ENCODE data around the gene NTHL1.

The NTHL1 gene

DNA sequence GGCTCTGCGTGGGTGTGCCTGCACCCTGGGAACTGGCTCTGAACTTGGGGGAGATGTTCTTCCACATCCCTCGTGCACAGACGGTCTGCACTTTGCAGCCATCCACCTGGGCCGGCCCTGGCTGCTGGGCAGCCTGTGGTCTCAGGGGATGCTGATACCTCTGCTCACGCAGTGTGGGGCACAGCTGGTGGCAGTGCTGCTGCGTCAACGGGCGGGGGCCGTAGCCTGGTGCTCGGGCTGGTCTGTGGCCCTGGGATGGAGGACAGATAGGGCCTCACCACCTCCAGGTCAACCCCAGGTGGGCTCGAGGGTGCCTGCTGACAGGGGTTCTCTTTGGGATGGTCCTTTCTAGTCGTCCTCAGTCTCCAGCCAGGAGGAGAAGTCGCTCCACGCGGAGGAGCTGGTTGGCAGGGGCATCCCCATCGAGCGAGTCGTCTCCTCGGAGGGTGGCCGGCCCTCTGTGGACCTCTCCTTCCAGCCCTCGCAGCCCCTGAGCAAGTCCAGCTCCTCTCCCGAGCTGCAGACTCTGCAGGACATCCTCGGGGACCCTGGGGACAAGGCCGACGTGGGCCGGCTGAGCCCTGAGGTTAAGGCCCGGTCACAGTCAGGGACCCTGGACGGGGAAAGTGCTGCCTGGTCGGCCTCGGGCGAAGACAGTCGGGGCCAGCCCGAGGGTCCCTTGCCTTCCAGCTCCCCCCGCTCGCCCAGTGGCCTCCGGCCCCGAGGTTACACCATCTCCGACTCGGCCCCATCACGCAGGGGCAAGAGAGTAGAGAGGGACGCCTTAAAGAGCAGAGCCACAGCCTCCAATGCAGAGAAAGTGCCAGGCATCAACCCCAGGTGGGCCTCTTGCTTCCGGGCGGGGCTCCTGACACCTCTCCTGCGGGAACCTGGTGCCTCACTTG is 36.5 kb upstream of the NTHL1 start:
- DNase-seq = no peak

DNA sequence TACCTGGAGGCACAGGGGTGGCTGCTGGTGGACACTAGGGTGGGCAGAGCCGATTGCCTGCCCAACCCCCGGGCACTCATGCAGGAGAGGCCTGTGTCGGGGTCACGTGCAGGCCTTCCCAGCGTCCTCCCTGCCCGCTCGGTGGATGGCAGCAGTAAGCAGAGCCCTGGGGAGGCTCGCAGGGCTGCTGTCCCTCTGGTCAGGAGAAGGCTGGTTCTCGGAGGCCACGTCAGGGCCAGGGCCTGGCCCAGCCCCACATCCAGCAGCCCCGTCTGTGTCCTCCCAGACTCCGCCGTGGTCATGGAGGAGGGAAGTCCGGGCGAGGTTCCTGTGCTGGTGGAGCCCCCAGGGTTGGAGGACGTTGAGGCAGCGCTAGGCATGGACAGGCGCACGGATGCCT is 35.8 kb upstream of the NTHL1 start:
- no peak for DNase-seq

DNA sequence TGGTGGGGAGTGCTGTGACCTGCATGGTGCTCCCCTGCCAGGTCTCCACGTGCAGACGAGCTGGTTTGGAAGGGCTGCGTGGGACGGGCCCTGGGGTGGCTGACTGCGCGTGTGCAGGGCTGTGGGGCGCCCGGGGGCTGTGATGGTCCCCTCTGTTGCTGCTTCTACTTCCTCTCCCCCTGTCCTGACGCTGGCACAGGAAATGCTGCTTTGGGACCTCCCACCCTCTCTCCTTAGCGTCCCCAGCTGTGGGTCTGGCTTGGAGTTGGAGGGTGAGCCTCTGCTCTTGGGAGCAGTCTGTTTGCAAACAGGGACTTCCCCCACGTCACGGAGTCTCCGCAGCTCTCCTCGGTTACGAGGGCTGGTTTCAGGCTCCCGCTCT is 35.3 kb upstream of the NTHL1 start:
- no peak for DNase-seq

GRCh38 chr16:2082171-2082982 is 34.7 kb upstream of the NTHL1 start:
- no peak for DNase-seq

- no peak for DNase-seq
Observed at GRCh38 chr16:2081201-2082084, 33.8 kb upstream of the NTHL1 start.

- no peak for DNase-seq
Observed at GRCh38 chr16:2079991-2080390, 32.4 kb upstream of the NTHL1 start.

GRCh38 chr16:2079311-2079800 is 31.7 kb upstream of the NTHL1 start:
- DNase-seq = no peak

DNA sequence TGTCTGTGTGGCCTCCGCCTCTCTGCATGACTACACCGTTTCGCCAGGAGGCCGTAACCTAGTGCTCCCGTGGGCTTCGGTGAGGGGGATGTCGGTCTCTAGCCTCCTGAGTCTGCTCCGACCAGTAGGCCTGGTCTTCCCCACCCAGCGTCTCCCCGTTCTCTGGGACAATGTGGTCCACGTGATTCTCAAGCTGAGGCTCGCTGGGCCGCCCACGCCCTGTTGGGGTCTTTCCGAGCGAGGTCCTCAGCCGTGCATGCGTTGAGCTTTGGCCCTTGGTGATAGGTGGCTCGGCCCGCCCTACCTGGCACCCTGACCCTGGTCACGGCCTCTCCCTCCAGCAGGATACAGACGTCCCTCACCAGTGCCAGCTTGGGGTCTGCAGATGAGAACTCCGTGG is 31.1 kb upstream of the NTHL1 start:
- no peak for DNase-seq

- DNase-seq = no peak
Observed at GRCh38 chr16:2078096-2078495, 30.5 kb upstream of the NTHL1 start.

- DNase-seq = no peak
Observed at GRCh38 chr16:2077696-2078095, 30.1 kb upstream of the NTHL1 start.

GRCh38 chr16:2077016-2077415 is 29.4 kb upstream of the NTHL1 start:
- no peak for DNase-seq

DNA sequence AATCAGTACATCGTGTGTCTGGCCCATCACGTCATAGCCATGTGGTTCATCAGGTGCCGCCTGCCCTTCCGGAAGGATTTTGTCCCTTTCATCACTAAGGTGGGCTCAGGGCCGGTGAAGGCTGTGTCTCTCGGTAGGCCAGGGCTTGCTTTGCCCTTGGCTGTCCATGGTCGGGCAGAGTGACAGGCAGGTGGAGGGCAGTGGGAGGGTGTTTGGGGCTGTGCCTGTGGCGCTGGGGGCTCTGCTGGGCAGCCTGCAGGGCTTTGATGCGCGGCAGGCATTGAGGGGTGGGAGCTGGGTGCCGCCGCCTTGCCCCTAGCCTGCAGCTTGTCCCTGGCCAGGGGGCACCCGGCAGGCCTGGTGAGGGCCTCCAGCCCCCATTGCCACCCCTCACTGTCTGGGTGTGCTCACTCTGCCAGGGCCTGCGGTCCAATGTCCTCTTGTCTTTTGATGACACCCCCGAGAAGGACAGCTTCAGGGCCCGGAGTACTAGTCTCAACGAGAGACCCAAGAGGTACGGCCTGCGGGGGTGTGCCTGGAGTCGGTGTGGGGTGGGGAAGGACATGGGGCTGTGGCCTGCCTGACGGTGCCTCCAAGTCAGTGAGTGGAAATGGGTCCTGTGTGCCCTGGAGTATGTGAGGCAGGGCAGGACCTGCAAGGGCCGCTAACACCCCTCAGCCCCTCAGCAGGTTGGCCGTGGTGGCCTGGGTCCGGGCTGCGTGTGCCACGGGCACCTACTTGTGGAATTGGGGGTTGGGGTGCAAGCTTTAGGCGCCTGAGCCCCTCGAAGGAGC is 28.6 kb upstream of the NTHL1 start:
- no peak for DNase-seq

DNA sequence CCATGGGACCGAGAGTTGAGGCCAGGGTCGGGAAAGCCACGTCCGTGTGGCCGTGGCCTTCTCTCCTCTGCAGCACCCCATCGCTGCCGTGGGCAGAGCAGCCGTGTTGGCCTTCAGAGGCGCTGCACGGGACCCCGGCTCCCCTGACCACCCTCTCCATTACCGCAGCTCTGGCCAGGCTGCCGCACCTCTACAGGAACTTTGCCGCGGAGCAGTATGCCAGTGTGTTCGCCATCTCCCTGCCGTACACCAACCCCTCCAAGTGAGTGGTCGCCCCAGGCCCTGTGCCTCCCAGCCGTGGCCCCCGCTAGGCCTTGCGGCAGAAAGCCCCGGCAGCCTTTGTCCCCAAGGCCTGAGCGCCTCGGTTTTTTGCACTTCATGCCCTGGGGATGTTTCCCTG is 28.0 kb upstream of the NTHL1 start:
- DNase-seq = no peak

DNA sequence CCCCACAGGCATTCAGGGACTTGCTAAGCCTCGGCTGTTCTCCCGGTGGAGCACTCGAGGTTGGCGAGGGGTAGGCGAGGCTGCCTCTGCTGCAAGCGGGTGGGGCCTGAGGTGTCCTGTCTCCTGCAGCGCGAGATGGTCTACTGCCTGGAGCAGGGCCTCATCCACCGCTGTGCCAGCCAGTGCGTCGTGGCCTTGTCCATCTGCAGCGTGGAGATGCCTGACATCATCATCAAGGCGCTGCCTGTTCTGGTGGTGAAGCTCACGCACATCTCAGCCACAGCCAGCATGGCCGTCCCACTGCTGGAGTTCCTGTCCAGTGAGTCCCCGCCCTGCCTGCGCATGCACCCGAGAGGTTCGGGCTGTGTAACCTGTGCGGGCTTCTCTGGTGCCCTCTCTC is 26.4 kb upstream of the NTHL1 start:
- no peak for DNase-seq

DNA sequence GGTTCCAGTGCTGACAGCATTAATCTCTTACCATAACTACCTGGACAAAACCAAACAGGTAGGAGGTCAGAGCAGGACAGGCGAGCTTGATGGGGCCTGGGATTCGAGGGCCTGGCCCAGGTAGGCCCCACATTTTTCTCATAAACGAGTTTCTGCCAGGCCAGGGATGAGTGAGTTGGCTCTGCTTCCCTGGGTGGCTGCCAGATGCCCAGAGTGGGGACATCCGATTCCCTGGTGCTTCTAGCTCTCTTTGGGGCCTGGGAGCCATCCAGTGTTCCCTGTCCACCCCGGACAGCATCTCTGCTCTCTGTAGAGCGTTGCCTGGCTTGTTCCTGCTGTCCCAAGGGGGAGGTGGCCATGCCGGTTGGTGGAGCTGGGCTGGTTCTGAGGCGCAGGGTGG is 25.3 kb upstream of the NTHL1 start:
- DNase-seq = no peak

DNA sequence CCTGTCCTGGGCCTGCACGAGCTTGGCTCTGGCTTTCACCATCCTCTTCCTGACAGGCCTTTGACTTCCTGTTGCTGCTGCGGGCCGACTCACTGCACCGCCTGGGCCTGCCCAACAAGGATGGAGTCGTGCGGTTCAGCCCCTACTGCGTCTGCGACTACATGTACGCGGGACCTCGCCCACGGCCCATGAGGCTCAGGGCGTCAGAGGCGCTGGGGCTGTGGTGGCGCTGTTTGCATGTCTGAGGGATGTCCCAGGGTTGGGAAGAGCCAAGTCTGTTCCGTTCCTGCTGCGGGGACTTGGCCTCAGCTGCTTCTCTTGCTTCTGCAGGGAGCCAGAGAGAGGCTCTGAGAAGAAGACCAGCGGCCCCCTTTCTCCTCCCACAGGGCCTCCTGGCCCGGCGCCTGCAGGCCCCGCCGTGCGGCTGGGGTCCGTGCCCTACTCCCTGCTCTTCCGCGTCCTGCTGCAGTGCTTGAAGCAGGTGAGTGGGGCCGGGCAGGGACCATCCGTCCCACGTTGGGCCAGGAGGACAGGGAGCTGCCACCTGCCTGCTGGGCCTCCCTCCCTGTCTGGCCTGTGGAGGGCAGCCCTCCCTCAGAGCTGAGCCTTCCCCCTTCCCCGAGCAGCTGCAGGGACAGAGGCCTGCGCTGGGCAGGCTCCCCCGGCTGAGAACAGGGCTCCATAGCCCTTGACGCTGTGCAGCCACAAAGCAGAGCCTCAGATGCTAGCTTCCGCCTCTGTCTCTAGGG is 24.0 kb upstream of the NTHL1 start:
- DNase-seq = no peak

GRCh38 chr16:2070576-2071453 is 23.2 kb upstream of the NTHL1 start:
- no peak for DNase-seq

DNA sequence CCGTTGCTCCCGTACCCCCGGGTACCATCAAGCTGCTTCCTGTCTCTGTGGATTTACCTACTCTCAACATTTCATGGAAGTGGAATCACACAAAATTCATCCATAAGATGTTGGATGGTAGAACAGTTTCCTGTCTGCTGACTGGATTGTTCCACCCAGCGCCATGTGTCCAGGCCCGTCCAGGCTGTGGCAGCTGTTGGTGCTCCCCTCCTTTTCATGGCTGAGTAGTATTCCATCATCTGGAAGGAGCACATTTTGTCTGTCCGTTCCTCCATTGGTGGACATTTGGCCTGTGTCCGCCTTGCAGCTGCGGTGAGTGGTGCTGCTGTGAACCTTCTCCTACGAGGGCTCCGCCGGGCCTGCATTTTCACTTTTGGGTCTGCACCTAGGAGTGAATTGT is 18.5 kb upstream of the NTHL1 start:
- DNase-seq = no peak

DNA sequence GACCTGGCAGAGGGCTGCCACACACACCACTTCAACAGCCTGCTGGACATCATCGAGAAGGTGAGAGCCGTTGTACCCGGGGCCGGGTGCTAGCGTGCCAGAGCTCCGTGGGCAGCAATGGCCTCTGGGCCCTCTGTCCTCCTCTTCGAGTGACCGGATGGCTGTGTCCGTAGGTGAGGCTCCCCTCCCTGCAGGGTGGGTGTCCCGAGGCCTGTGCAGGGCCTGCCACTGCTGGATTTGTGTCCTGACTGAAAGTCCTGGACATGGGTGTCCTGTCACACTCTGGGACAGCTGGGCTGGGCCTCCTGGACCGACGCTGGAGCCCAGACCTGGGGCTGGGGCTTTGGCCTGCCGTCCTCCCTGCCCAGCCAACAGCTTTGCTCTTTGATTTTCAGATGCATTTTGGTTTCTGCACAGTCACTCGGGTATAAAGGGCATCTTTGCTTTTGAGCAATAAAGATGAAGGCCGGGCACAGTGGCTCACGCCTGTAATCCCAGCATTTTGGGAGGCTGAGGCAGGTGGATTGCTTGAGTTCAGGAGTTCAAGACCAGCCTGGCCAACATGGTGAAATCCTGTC is 16.8 kb upstream of the NTHL1 start:
- DNase-seq = no peak

- no peak for DNase-seq
Observed at GRCh38 chr16:2063861-2064260, 16.2 kb upstream of the NTHL1 start.

Measured in NCI-H82 (cell line).